Stimulated activated CD4-positive, alpha-beta T cell treated with anti-CD3 and anti-CD28 coated beads, Interleukin-1b, Interleukin-23, amount 100 ng/mL, for 4 hours (primary cell): ENCODE results near the gene PRKCB.

Source experiments
- DNase-seq, 2 donors: peaks; one replicate each; pipeline ENCODE4 v3.0.0-alpha.2; 2020; ENCODE audit warnings: low read depth in 2 of 2

Gene PRKCB

DNA sequence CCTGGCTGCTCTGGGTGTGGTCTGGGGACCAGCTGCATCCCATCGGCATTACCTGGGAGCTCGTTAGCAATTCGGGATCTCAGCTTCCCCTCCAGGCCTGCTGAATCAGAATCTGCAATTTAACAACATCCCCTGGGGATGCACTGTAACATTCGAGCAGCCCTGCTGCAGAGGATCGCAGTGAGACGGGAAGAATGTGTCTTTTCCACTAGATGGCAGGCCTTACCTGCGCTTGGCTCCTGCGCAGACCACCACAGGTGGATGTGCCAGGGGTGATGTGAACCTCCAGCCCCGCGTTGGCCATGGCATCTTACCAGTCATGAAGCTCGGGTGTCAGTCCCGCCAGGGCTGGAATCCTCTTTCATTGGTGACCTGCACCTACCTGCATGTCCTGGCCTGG is 209.9 kb downstream of the PRKCB start:
- no peak for DNase-seq

DNA sequence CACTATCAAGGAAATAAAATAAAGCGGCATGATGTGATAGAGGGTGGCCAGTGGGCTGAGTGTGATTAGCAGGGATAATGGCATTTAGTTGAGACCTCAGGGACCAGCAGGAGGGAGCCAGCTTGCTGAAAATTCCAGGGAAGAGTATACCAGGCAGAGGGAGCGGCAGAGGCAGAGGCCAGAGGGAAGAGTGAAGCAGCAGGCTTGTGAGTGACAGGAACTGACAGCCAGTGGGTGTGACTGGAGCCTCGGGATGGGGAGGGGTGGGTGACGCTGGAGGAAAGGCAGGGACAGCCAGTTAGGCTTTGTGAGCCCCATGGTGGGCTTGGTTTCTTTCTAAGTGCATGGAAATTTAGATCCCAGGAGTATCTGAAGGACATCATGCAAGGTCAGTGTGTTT is 210.7 kb downstream of the PRKCB start:
- no peak for DNase-seq

DNA sequence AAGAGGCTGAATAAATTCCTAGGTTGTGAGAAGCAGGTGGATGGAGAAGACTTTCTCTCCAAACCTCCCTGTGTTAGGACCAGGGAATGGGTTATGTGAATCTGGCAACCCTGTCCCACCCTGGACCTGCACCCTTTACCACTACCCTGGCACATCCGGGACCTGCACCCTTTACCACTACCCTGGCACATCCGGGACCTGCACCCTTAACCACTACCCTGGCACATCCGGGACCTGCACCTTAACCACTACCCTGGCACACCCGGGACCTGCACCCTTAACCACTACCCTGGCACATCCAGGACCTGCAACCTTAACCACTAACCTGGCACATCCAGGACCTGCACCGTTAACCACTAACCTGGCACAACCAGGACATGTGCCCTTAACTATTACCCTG is 213.3 kb downstream of the PRKCB start:
- DNase-seq, result no peak

DNA sequence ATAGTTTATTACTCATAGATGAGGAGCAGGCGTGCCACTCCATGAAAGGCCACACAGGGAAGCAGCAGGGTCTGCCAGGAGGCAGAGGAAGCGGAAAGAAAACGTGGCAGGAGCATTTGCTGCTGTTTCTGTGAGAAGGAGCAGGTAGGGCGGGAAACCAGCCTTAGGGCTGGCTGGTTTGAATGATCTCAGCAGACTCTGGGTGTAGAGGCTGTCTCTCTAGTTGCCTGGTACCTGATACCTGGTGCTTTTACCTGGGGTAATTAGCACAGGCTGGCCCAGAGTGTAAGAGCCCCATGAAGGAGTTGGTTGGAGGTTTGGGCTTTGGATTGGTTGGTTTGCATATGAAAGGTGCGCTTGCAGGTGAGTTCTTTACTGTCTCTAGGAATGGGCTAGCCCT is 215.3 kb downstream of the PRKCB start:
- DNase-seq, result no peak

DNA sequence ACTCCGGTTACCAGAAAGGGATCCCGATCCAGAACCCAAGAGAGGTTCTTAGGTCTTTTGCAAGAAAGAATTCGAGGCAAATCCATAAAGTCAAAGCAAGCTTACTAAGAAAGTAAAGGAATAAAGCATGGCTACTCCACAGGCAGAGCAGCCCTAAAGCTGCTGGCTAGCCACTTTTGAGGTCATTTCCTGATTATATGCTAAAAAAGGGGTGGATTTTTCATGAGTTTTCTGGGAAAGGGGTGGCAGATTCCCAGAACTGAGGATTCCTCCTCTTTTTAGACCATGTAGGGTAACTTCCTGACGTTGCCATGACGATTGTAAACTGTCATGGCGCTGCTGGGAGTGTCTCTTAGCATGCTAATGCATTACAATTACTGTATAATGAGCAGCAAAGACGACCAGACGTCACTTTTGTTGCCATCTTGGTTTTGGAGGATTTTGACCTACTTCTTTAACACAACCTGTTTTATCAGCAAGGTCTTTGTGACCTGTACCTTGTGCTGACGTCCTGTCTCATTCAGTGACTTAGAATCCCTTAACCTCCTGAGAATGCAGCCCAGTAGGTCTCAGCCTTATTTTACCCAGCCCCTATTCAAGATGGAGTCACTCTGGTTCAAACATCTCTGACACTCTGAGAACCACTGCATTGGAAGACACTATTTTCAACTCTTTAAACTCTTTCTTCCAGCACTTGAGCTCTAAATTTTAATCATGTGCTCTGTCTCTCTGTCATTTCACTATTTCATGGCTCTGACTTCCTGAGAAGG is 216.7 kb downstream of the PRKCB start:
- no peak for DNase-seq

DNA sequence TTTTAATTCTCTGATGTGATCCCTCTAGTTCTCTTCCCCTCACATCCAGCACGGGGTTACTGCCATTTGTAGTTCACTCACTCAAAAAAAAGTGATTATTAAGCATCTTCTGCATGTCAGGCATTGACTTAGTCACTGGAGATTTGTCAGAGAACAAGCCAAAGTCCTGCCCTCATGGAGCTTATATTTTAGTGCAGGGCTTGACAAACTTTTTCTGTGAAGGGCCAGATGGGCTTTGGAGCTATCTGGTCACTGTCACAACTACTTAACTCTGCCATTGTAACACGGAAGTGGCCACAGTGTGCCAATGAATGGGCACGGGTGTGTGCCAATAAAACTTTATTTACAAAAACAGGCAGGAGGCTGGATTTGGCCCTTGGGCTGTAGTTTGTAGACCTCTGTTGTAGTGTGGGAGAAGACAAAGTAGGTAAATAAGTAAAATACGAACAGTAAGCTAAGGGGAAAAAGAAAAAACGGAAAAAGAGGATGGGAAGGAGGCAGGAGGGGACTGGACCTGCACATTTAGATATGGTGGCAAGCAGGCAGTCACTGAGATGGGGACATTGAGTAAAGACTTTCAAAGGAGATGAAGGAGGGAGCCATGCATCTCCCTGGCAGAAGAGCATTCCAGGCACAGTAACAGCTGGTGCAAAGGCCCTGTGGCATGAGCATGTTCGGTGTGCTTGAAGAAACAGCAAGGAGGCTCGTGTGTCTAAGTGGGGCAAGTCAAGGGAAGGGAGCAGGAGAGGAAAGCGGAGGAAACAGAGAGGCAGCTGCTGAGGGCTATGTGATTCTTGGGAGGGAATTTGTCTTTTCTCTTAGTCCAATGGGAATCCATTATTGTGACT is 217.5 kb downstream of the PRKCB start:
- DNase-seq, result no peak

DNA sequence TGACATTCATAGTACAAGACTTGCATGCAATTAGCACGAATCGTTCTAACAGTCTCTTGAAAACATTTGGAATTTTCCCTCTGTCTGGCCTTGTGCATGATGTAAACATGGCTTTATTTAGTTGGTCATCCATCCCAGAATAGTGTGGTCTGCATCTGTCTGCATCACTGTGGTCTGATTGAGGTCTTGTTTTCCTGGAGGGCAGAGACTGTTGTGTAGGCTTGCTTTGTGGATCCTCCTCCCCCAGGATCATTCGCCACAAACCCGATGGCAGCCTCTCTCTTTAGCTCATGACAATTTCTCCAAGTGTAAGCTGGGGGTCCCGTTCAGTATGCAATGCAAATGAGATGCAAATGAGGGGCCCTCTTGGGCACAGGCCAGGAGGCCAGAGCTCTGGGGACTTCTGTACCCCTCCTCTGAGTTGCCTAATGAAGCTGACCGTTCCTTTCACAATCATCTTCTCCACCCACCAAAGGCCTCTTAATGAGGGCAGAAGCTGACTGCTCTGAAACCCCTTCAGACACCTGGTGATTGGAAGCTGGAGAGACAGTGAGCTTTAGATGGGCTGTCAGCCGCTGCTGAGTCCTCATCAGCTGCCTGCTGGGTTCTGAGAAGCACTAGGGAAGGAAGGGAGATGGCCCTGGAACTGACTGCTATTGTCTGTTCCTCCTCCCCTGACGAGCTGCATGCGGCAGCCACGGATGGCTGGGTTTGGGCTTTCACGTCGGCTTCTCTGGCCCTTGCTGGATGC is 219.1 kb downstream of the PRKCB start:
- no peak for DNase-seq

DNA sequence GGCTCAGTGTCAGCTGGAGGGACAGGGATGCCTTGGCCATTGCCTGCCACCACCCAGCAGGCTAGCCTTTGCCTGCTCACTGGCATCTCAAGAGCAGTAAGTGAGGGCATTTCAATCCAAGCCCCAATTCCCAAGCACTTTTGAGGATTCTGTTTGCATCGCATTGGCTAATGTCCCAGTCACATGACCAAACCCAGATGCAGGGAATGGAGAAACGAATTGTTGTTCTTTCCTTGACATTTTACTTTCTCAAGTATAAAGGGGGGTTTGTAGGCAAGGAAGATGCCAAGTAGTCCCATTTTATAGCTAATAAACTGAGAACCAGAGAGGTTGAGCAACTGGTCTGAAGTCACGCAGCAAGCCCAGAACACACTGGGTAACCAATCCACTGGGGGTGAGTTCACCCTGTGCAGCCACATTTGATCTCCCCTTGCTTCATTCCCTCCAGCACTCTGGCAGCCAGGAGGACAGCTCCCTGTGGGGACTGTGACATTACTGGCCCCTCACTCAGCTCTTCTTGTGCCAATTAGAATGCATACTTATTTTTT is 226.6 kb downstream of the PRKCB start:
- DNase-seq, result no peak

DNA sequence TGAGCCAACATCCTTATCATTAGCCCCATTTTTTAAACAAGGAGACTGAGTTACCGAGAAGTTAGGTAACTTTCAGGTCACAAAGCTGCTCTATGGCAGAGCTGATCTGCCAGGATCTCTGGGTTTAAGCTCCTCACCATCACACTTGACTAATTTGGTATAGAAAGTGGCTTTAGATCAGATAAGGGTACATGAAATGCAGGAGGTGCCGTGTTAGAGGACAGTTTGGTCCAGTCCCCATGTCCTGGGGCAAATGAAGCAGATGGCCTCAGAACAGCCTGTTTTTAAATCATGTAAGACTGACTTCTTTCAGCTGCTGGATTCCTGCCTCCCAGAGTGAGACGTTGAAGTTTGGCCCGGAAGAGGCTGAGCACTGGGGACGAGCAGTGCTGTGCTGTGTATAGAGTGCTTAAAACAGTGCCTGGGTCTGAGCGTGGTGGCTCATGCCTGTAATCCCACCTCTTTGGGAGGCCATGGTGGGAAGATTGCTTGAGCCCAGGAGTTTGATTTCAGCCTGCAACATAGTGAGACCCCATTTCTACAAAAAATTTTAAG is 233.3 kb downstream of the PRKCB start:
- DNase-seq, result no peak

DNA sequence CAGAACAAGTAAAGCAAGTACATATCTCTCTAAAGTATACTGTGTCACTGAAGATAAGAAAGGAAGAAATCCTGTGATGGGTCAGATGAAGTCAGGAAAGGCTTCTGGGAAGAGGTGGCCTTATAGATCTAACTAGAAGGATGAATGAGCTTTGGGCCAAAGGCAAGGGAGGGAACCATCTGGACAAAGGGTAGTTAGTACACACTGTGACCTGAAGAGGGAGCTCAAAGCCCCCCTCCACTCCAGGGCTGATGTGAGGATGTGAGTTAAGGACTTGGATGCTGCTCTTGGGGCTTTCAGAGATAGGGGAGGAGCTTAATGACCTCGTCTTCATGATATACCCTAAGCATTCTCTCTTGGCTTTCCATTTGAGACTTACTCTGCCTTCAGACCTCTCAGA is 235.1 kb downstream of the PRKCB start:
- DNase-seq, result no peak

DNA sequence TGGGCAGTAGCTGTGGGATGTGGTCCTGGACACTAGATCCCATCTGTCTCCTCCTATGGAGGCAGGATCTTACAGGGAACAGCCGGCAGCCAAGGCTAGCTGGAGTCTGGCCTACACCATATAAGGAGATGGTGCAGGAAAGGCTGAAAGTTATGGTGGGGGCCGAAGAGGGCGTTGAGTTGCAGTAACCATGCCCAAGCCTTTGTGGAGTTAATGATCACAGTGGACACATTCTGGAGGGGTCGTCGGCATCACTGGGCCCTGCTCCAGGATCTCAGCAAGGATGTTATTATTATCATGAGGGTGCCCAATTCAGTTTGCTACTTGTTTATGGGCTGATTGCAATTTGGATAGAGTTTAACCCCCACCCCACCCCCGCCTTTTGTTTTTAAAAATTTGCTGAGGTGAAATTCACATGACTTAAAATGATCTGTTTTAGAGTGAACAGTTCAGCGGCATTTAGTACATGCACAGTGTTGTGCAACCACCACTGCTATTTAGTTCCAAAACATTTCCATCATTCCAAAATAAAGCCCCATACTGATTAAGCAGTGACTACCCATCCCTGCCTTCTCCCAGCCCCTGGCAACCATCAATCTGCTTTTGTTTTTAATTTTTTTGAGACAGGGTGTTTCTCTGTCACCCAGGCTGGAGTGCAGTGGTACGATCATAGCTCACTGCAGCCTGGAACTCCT is 236.0 kb downstream of the PRKCB start:
- no peak for DNase-seq

DNA sequence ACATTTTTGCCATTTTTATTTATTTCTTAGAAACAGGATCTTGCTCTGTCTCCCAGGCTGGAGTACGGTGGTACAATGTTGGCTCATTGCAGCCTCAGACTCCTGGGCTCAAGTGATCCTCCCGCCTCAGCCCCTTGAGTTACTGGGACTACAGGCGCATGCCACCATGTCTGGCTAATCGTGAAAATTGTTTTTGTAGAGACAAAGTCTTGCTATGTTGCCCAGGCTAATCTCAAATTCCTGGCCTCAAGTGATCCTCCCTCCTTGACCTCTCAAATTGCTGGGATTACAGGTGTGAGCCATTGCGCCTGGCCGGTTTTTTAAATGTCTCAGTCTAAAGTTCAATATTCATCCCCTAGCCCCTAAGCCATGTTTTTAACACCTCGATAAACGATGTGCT is 237.5 kb downstream of the PRKCB start:
- no peak for DNase-seq

DNA sequence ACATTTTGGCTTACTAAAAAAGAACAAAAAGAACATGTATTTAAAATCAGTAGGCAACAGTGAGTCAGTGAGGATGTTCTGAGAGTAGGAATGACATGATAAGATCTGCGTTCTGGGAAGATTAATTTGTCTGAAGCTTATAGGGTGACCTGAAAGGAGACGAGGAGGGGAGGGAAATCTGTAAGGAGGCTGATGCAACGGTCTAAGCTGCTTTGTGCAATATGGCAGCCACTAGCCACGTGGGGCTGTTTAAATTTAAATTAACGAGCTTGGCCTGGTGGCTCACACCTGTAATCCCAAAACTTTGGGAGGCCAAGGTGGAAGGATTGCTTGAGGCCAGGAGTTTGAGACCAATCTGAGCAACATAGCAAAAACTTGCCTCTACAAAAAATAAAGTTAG is 238.8 kb downstream of the PRKCB start:
- DNase-seq, result no peak

DNA sequence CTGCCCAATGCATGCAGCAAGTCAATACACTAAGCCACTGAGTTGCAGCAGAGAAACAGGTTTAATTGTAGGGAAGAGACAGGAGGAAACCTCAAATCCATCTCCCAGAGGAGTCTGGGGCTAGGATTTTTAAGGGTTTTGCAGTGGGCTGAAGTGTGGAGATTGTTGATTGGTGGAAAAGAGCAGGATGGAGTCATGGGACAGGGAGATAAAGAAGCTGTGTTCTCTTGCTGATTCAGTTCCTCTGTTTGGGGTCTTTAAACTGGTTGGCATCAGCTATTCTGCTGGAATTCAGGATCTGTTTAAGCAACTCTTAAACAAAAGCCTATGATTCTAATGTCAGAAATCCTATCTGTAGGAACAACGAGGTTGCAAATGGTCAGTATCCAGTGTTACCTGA is 239.5 kb downstream of the PRKCB start:
- DNase-seq, result no peak

DNA sequence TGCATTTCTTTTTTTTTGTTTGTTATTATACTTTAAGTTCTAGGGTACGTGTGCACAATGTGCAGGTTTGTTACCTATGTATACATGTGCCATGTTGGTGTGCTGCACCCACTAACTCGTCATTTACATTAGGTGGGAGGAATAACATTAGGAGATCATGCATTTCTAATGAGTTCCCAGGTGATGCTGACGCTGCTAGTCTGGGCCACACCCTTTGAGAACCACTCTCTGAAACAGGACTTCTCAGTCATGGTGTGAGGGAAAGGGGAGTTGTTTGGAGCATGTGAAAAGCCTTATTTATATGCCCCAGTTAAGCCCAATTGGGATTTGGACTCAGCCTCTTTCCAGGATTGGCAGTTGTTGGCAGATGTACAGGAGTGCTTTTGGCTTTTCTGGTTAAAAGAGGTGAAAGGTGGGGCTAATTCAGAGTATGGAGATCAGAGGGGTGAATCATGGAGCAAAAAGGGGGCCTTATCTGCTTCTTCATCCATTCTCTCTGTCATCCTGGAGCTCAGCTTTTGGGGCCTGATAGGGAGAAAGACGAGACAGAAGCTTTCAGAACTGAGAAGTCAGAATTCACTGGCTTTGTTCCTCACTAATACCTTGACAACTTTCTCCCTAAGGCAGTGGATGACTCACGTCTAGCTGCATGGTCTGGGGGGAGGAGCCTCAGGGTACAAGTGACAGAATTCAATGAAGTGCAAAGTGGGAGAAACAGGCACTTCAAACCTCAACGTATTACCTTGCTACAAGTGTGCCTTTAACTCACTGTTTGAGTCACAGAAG is 240.3 kb downstream of the PRKCB start:
- DNase-seq, result no peak

DNA sequence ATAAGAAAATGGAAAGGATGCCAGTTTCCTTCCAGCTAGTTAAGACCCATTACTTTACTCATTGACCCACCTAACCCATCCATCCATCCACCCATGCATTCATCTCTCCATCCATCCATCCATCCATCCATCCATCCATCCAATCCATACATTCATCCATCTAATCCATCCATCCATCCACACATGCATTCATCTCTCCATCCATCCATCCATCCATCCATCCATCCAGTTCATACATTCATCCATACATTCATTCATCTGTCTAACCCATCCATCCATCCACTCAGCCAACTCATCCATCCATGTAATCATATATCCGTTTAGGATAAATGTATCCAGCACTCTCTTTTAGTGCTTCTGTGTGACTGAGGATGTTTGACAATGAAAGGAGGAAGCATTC is 241.5 kb downstream of the PRKCB start:
- DNase-seq, result no peak

DNA sequence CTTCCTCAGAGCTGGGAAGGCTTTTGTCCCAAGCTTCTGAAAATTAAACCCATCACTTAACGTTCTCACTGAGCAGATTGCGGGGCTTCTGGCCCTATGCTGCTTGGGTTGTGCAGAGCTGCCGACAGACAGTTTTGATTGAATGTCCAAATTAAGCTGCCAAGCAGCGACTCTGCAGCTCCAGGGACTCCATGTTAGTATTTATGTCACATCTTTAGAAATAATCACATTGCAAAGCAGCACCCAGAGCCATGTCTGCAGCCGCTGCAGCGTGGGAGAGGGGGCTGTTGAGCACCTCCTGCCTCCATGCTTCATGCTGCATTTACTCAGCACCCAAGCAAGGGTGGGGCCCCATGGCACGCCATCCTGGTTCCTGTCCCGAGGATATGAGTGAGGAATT is 242.2 kb downstream of the PRKCB start:
- no peak for DNase-seq

DNA sequence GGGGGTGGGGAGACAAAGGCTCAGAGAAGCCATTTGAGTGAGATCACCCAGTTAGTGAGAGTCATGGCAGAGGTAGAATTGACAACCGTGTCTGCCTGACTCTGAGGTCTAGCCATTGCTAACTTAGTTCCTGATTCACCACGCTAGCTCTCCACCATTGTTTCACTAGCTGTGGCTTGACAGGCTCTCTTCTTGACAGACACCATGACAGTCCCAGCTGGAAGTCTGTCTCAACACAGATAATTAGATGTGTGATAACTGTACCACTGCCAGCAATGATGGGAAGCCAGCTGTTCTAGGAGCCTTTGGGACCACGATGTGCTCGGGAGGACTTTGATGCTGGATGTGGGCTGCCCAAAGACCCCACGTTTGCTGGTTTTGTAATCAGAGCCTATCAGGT is 249.9 kb downstream of the PRKCB start:
- no peak for DNase-seq

DNA sequence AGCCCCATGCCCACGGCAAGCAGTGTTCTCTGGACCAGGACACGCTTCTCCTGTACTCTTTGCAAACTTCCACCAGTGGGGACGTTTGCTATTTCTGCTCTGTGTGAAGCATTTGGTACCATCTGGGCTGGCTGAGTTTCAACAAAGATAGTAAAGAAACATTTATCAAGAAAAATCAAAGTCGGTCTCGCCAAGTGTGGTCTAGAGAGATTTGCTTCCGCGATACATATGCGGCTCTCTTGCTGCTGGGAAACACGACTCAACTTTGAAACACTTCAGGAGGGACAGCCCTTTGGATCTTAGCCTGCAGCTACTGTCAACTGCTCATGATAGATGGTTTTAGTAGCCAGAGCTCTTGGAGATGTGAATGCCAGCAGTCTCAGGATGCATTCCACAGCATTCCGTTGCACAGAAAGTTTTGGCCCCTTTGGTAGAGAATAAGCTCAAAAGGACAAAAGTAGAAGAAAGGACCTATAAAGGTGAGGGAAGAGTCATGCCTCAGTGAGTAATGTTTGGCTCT is 252.2 kb downstream of the PRKCB start:
- no peak for DNase-seq

DNA sequence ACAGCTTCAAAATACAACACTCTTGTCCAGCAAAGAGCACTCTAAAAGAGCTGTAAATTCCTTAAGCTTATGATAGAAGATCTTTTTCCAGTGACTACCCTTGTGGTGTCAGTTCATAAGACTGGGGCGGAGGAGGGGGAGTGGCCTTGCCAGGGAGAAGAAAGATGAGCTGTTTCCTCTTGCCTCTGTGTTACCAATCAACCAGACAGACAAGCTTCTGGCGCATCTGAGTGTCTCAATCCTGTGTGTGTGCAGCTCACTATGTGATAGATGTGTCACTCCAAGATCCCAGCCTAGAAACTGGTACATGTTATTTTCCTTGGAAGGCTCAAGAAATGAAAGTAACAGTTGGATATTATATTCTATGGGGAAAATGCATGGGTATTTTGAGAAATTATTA is 253.0 kb downstream of the PRKCB start:
- no peak for DNase-seq
